Measurements from ENCODE around the gene SUN5.
"Not testable (repeated sequence)": the region's sequence is repeated elsewhere in the genome, so short reads cannot be mapped to it uniquely, and the experiment has no call there.

Gene SUN5

GRCh38 chr20:32960849-32961731 is 43.1 kb downstream of the SUN5 start:
- FAIRE-seq = no peak

- no peak for FAIRE-seq
These were observed 44.1 kb downstream of the SUN5 start for GRCh38 chr20:32960222-32960518.

GRCh38 chr20:32959351-32960221 is 44.6 kb downstream of the SUN5 start:
- no peak for FAIRE-seq

GRCh38 chr20:32958574-32958973 is 45.7 kb downstream of the SUN5 start:
- no peak for FAIRE-seq

GRCh38 chr20:32957459-32957858 is 46.8 kb downstream of the SUN5 start:
- no peak for FAIRE-seq

- FAIRE-seq = not testable (repeated sequence)
These were observed 53.7 kb downstream of the SUN5 start for GRCh38 chr20:32950539-32950938.

- no peak for FAIRE-seq
These were observed 57.6 kb downstream of the SUN5 start for GRCh38 chr20:32946629-32947028.

GRCh38 chr20:32945710-32946221 is 58.5 kb downstream of the SUN5 start:
- FAIRE-seq = no peak

- FAIRE-seq = no peak
These were observed 60.7 kb downstream of the SUN5 start for GRCh38 chr20:32943490-32944052.

GRCh38 chr20:32941155-32941885 is 62.9 kb downstream of the SUN5 start:
- FAIRE-seq = no peak

GRCh38 chr20:32934580-32934979 is 69.7 kb downstream of the SUN5 start:
- no peak for FAIRE-seq

Data from endometrium (tissue), 2 donors.